ENCODE data around the gene TK2.
"Not testable (repeated sequence)": the region's sequence is repeated elsewhere in the genome, so short reads cannot be mapped to it uniquely, and the experiment has no call there.

The TK2 gene

DNA sequence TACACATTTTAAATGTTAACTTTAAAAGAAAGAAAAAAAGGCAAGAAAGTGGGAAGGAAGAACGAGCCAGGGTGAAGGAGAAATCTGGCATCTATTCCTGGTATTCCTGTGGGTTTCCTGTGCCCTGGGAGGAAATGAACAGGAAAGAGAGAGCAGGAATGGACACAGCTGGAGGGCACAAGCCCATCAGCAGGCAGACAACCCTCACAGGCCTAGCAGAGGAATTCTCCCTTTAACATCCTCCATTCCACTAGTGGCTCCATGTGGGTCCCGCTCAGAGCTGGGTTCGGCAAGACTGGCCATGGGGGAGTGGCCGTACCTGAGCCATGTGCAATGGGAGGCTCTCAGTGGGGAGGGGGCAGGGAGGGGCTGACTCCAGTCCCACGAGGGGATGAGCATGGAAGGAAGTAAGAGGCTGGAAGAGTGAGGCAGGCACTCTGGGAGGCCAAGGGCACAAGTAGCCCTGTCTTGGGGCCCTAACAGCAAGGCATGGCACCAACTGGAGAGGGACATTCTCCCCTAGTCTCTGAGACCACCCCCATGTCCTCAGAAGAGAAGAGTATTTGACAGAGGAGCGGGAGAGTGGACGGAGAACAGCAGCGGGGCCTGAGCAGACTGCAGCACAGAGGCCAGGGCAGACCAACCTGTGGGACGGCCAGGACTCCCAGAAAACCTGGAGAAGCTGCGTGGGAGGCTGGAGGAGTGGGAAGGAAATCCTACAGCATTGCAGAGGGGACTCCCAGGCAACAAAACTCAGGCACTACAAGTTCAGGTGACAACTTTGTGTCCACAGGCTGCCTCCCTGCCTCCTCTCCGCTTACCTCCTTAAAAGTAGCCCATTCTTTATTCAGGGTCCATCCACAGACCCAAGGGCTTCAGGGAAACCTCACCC lies 30.2 kb downstream of the TK2 start:
- peak; percentile 6 for DNase-seq (ENCODE audit: low read depth)

DNA sequence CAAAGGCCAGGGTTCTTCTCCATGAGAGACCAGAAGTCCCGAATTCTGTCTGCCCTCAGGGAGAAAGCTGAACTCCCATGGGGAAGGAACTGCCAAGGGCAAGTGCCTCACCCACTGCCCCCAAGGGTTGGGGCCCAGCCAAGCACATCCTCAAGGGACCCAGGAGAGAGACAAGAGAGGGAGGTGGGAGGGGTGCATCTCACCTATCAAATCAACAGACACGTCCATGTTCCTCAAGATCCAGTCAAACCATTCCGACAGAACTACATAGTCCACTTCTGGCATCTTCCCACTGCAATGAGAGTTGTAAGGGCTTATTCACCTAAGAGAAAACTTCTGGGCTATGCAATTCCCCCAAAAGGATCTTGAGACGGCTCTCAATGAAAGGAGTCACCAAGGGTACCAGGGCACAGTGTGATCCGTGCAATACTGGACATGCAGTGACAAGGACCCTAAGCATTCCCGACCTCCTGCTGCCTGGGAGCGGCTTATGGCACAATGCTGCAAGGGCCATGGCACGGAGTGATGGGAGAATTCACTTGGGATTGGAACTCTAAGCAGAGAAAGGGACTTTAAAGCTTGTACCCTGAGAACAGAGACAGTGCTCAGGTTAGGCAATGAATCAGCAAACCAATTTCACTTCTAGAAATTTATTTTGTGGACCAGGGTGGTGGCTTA lies 32.2 kb downstream of the TK2 start:
- DNase-seq (ENCODE audit: low read depth) = no peak

DNA sequence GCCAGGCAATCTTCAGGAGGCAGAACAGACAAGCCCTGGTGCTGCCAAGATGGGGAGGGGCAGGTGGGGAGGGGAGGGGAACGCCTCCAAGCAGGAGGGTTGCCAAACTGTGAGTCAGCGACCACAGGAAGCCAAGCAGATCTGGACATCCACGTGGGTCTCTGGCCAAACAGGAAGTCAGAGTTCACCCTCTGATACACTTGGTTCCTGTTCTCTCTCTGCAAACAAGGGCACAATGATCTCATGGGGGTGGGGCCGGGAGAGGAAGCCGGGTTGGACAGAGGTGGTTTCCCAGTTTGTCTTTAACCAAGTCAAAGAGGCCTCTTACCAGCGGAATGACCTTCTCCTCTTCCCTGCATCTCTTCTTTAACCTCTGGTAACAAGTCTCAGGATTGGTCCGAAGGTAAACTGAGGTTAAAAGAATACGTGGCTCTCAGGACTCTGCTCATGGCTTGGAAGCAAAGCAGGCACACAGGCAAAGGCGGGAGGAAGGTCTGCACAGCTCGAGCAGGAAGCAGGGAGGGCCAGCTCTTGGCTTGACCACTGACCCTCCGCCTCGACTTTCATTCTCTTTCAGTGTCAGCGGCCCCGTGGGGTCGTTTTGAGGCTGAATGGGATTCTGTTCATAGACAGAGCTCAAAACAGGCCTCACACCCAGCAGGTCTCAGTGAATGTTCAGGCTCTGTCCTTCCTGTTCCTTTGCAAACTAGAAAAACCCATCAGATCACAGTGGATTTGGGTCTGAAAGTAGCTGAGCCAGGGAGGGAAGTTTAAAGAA lies 32.9 kb downstream of the TK2 start:
- peak; percentile 99 for DNase-seq (ENCODE audit: low read depth)

DNA sequence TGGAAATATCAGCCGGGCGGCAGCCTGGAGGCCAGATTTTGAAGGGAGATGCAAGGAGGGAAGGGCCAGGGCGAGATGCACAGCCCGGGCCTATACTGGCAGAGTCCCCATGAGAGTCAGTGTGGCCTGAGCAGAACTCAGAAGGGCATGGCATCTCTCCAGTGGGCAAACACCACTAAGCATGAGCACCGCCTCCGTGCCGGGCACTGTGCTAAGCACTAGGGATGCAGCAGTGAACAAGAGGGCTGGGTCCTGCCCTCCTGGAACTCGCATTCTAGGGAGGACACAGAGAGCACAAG lies 33.5 kb downstream of the TK2 start:
- no peak for DNase-seq (ENCODE audit: low read depth)

DNA sequence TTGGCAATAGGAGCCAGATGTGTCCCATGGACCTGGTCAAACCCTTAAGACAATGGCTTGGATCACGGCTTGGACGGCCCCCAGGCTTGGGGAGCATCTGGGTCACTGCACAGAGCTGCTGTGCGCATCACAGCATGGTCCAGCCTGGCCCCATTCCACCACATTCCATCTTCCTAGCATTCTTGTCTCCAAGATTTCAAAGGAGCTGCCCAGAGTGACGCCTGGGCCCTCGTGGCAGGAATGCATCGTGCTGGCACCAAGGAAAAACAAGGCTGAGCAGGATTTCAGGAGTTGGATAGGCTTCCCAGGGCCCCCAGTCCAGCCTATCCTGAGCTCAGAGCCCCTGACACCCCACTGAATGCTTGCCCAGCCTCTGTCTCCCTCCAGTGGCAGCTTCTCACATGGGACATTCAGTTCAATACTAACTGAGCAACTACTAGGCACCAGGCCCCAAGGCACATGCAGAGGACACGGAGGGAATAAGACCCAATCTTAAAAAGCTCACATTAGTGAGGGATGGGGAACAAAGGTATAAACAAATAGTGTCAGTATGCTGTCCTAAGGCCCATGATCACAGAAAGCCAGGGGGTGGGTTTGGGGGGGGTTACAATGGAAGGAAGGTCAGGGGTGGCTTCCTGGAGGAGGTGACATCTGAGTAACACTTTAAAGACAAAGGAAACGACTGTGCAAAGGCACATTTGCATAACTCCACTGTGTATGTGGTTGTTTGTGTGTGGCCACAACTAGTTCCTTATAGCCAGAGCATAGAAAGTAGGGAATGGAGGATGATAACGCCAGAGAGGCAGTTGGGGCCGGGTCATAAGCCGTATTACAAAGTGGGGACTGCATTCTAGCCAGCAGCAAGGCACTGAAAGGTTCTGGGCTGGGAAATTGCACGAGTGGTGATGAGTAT lies 34.1 kb downstream of the TK2 start:
- peak; percentile 87 for DNase-seq (ENCODE audit: low read depth)

DNA sequence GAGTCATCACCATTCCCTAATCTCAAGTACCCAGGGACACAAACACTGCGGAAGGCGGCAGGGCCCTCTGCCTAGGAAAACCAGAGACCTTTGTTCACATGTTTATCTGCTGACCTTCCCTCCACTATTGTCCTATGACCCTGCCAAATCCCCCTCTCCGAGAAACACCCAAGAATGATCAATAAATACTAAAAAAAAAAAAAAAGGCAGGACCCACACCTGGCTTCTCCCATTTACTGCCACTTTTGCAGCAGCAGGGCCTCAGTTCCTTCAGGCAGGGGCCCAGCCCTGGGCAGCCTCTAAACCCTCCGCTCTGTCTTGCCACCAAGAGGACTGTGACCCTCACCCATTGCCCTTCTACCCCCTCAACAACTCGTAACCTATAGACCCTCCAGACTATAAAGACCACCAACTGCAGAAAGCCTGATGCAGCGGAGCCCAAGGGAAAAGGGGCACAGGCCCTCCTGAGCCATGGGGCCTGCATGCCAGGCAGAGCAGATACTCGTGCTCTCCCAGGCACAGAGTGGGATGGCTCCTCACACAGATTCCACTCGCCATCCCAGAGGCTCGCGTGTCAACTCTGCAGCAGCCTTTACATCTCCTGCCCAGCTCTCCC lies 34.8 kb downstream of the TK2 start:
- DNase-seq (ENCODE audit: low read depth) = not testable (repeated sequence)

DNA sequence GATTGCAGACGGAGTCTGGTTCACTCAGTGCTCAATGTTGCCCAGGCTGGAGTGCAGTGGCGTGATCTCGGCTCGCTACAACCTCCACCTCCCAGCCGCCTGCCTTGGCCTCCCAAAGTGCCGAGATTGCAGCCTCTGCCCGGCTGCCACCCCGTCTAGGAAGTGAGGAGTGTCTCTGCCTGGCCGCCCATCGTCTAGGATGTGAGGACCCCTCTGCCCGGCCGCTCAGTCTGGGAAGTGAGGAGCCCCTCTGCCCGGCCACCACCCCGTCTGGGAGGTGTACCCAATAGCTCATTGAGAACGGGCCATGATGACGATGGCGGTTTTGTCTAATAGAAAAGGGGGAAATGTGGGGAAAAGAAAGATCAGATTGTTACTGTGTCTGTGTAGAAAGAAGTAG lies 35.5 kb downstream of the TK2 start:
- not testable (repeated sequence) for DNase-seq (ENCODE audit: low read depth)

DNA sequence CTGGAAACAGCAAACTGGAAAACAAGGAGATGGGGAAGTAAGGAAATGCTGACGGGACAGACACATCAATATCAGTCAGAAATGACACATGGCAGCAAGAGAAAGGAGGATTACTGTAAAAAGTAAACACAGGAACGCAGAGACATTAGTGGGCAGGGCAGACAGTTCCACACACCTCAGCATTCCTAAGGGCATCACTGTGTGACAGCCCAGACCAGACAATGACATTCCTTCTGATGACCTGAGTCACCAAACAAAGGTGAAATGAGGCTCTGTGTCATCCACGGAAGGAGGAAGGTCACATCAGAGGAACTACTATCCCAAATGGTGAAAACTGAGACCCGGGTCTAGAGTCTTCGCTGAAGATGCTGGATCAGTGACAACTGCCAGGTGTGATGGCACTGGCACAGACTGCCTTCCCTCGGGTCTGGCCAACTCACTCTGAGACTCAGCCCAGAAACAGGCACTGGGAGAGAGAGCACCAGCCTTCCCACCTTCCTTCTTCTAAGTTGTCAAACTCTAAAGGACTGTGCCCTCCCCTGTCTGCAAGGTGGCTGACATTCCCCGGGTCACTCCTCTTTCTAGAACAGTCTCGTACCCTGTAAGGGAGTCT lies 36.7 kb downstream of the TK2 start:
- no peak for DNase-seq (ENCODE audit: low read depth)

DNA sequence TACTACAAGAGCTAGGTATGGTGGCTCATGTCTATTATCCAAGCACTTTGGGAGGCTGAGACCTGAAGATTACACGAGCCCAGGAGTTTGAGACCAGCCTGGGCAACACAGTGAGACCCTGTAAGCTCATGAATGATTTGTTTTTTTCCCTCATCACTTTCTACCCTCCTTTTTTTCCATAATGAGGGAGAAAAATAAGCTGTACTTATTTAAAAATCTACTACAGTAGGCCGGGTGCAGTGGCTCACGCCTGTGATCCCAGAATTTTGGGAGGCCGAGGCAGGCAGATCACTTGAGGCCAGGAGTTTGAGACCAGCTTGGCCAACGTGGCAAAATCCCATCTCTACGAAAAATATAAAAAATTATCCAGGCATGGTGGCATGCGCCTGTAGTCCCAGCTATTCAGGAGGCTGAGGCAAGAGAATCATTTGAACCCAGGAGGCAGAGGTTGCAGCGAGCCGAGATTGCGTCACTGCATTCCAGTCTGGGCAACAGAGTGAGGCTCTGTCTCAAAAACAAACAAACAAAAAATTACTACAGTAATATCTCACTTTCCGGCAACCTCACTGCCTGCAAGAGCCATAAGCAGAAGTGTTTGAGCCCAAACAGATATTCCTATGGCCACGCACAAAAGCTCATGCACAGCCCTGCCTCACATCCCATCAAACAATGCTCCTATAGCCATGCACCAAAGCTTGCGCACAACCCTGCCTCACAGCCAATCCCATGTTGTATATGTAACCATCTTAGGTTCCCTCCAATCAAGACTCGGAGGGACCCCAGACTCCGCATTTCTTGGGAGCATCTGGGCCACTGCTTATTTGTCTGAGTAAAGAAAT lies 37.4 kb downstream of the TK2 start:
- peak; percentile 73 for DNase-seq (ENCODE audit: low read depth)

DNA sequence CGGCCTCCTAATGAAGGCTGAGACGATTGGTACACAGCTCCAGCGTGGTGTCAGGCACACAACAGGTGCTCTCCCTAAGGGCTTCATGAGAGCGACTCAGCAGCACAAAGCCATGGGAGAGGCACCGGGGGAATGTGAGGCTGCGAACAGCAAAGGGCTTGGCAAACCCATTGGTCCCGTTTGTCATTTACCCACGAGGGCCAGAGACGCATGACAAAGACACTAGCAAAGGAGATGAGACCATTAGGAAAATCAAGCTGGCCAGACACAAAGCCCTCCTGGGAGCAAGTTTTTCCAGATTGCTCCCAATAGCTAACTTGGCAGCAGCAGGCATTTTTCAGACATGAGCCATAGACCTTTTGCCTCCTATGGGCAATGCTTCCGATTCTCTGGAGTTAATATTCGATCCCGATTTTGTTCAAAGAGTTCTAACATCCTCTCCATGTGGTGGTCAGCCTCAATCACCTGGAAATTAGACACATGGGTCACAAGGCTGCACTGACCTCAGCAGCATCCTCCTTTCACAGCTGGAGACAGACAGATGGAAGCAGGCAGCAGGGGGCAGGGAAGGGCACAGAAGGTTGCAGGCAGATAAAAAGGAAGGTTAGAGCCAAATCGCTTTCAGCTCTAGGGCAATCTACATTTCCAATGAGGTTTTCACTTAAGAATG lies 38.2 kb downstream of the TK2 start:
- peak; percentile 89 for DNase-seq (ENCODE audit: low read depth)

DNA sequence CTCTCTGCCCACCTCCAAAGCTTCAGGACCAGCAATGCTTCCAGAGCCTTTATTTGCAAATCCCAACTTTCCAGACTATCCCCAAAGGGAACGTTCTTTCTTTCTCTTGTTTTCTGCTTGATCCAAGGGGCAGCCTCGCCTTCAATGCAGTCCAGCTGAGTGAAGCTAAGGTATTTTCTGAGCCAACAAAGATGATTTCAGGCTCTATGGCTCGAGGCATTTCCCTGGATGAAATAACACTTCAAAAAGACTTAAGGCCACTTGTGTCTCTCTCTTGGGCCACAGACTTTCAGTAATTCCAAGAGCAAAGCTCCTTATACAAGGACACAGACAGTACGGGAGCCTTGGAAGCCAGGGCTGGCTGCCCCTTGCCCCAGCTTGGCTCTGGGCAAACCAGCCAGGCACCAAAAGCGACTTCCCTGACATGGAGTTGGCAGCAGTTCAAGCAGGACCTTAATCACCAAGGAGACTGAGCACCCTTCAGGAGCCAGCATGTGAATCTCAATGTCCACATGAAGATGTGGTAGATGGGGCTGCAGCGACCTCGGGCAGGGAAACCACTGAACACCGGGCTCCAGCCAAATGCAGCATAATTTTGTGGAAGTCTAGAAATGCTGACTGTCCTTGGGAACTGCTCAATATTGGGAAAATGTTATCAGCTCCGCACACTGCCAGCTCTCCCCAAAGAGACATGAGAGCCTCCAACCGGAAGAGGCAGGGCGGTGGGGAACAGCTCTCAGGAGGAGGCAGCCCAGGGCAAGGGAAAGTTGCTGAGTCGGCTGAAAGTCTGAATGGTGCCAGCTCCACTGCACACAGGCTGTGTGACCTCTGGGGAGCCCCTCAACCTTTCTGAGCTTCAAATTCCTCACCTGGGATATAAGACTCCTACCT lies 39.0 kb downstream of the TK2 start:
- DNase-seq (ENCODE audit: low read depth) = peak; percentile 19

DNA sequence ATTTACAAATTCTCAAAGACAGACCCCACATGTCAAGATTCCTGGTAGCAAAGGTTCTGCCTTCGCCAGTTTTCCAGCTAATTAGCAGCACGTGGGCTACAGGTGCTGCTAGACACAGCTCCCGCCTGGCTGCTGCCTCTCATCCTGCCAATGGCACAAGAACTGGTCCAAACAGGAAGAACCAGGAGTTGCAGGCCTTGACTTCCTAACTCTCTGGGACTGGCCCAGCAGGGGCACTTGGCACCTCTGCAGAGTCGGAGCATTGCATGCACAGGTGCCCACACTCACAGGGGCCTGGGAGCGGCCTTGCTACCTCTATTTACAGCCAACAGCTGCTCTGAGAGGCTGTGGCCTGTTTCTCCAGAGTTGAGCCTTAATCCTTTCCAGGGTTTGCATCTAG lies 39.6 kb downstream of the TK2 start:
- DNase-seq (ENCODE audit: low read depth) = no peak

DNA sequence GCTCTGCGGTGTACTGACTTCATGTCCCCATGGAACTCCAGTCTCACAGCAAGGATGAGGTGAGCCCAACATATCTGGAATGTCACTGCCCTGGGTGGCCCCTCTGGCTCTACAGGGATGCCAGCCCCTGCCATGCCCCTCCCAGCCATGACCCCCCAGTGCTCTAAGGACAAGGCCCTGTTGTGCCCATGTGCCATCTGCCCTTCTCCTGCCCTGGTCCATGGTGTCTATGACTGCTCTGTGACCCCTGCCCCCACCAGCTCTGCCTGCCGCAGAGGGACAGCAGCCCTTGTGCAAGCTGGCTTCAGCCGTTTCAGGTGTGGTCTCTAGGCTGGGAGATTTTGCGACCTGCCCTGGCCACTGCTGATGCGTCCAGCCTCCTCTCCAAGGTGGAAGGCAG lies 40.3 kb downstream of the TK2 start:
- no peak for DNase-seq (ENCODE audit: low read depth)

DNA sequence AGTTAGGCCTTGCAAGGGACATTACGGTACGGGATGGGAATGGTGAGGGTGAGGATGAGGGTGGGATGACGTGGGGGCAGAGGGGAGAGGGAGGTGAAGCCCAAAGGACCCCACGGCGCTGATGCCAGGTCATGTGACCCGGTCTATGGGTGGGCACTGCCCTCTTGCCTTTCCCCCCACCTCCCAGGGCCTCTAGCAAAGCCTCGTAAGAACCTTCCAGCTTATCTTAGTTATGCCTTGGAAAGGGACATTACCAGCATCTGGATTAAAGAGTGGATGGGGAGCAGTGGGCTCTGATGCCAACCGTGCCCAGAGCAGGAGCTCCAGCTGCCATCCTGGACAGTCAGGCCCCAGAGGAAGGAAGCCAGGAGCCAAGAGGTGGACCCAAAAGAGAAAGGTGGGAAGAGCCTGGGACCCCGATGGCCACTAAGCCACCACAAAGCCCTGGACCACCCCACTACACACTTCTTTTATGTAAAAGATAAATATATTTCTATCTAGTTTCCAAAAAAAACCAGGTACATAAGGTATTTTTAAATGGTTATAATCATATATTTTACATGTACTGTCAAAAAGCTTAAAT lies 40.9 kb downstream of the TK2 start:
- no peak for DNase-seq (ENCODE audit: low read depth)

DNA sequence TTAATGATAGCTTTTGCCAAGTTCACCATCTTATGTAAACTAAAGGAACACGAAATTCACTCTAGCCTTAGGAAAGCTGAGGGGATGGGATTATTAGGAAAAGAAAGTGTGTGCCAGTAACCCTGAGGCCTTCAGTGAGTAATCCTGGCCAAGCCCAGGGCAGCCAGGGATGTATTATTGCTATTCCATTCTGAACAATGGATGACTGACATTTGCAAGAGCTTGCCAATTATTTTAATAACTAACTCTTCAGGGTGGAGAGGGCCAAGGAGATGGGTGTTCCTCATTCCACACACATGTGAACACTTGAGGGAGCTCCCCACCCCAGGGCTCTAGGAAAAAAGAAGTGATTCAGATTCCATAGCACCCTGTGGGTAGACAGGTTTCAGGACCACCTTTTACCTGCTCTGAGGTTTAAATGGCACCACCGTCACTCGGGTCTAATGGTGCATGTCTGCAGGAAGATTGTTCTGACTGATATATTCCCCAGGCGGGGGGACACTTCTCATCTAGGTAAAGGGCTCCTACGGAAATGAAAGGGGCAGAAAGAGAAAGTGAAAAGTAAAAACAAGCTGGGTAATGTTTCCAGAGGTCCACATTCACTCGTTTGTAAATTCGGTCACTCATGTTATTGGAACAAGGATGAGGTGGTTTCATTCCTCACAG lies 41.5 kb downstream of the TK2 start:
- peak; percentile 81 for DNase-seq (ENCODE audit: low read depth)

DNA sequence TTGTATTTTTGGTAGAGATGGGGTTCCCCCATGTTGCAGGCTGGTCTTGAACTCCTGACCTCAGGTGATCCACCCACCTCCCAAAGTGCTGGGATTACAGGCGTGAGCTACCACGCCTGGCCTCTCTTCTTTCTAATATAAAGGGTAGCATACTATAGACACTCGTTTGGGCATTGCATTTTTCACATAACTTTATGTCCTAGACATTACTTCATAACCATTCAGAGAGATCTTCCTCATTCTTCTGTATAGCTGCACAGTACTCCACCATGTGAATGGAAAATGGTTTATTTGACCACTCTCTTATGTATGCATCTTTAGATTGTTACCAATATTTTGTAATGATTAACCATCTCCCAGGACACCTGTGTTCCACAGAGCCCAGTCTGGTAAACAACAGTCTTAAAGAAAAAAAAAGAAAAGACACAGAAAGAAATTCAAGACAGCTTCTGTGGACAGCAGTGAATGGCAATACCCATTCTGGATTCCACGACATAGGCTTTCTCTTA lies 42.1 kb downstream of the TK2 start:
- DNase-seq (ENCODE audit: low read depth) = no peak

DNA sequence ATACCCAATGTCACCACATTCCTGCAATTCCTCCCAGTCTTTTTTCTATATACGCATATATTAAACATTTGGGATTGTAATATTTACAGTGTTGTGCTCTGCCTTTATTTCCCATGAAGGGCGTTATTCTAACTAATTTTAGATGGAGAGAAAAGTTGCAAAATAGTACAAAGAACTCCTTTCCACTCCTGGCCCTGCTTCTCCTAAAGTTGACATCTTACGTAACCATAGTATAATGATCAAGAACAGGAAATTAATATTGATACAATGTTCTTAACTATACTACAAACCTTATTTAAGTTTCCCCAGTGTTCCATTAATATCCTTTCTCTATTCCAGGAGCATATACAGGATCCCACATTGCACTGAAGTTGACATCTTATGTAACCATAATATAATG lies 46.3 kb downstream of the TK2 start:
- DNase-seq (ENCODE audit: low read depth) = no peak

Measured in EH (cell line).